Neuron (in vitro differentiated cells): ENCODE measurements around the gene TCHP.
"Not testable (repeated sequence)": the region's sequence is repeated elsewhere in the genome, so short reads cannot be mapped to it uniquely, and the experiment has no call there.

Experiments used
- H2AFZ ChIP-seq: one replicate; pipeline ENCODE4 v1.6.1; 2013; ENCODE audit warnings: low read depth, mild to moderate bottlenecking, inconsistent platforms, low read length, moderate library complexity
- H3K27me3 ChIP-seq: one replicate; pipeline ENCODE4 v1.6.1; 2013; ENCODE audit warnings: low read length; ENCODE audit not compliant: insufficient read depth
- H3K36me3 ChIP-seq: one replicate; pipeline ENCODE4 v1.6.1; 2013; ENCODE audit warnings: low read length; ENCODE audit not compliant: insufficient read depth
- H3K4me1 ChIP-seq: one replicate; pipeline ENCODE4 v1.6.1; 2013; ENCODE audit warnings: low read length; ENCODE audit not compliant: insufficient read depth
- H3K4me3 ChIP-seq: 2 replicates; pipeline ENCODE4 v1.5.1; 2013; ENCODE audit warnings: mild to moderate bottlenecking, low read length, moderate library complexity
- H3K9me3 ChIP-seq: one replicate; pipeline ENCODE4 v1.6.1; 2013; ENCODE audit warnings: low read length

TCHP gene

DNA sequence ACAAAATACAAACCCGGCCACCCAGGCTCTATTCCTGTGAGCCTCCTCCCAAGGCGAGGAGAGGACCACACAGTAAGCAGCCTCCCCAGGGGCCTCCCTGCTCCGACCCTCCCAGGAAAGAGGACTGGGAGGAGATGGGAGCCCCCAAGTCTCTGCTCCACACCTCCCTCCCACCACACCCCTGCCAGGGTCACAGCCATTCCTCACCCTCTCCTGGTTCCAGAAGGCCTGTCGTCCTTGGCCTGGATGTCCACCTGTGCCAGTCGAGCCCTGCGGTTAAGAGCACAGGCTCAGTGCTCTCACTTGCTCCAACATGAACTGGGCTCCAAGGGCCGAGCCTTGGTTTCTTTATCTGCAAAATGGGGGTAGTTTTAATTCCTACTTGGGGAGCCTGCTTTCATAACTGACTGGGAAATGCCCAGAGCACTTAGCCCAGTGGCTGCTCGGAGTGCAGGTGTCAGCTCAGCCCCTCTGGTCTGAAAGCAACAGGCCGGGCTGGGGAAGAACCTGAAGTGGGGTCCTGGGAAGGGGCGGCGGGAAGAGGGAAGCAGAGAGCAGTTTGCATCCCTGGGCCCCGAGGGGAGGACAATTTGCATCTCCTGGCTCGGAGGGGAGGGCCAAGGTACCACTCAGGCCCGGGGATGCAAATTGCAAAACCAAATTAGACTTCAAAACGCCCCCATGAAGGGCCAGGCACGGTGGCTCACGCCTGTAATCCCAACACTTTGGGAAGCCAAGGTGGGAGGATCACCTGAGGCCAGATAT lies 23.6 kb downstream of the TCHP start:
- Histone ChIP-seq H3K4me3 (no peak overlapping the region), H3K9me3 (no peaks in the 10 kb centered on the region), H3K4me1 (no peaks in the 10 kb centered on the region), H3K27me3 (no peaks in the 10 kb centered on the region), H3K36me3 (peaks cover 8% of the 10 kb centered on the region), H2AFZ (no peak overlapping the region)

DNA sequence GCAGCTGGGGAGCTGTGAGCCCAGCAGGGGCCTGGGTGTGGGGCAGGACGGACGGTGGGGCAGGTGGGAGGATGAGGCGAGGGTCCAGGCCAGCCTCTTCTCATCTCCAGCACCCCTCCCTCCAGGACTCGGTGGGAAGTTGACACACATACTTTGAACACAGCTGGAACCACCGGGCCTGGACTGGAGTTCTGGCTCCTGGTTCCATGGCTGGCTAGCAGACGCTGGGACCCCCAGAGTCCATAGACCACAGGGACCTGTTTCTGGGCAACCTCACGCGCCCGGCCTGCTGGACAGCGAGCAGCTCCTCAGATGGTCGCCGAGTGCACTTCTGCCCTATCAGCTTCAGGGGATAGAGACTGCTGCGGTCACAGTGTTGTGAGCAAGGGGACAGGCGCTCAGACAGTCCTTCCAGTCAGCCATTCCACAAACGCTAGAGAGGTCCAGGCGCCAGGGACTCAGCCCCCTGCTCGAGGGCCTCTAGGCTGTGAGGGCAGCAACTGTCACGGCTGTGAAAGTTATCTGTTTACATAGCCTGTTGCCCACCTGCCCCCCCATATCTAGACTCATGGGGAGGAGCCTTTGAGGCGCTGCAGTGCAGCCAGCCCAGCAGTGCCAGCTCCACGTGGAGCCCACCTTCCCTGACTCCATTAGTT lies 25.2 kb downstream of the TCHP start:
- Histone ChIP-seq H3K9me3 (no peaks in the 10 kb centered on the region), H3K4me3 (no peak overlapping the region), H2AFZ (no peak overlapping the region), H3K27me3 (no peaks in the 10 kb centered on the region), H3K36me3 (peaks cover 8% of the 10 kb centered on the region), H3K4me1 (no peaks in the 10 kb centered on the region)

DNA sequence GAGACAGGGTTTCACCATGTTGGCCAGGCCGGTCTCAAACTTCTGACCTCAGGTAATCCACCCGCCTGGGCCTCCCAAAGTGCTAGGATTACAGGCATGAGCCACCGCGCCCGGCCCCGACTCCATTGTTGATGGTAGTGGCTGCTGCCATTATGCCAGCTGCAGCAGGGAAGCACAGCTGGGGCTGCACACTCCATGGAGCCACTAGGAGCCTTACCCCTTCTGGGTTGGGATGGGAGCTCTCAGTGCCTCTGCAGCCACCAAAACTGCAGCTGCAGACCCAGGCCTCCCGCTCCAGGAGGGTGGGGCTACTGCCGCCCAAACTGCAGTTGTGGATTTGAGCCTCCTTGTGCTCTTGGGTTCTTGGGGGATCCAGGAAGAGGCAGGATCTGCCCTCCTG lies 25.9 kb downstream of the TCHP start:
- no peaks in the 10 kb centered on the region for H3K9me3 ChIP-seq
- H3K4me3 ChIP-seq = no peak overlapping the region

DNA sequence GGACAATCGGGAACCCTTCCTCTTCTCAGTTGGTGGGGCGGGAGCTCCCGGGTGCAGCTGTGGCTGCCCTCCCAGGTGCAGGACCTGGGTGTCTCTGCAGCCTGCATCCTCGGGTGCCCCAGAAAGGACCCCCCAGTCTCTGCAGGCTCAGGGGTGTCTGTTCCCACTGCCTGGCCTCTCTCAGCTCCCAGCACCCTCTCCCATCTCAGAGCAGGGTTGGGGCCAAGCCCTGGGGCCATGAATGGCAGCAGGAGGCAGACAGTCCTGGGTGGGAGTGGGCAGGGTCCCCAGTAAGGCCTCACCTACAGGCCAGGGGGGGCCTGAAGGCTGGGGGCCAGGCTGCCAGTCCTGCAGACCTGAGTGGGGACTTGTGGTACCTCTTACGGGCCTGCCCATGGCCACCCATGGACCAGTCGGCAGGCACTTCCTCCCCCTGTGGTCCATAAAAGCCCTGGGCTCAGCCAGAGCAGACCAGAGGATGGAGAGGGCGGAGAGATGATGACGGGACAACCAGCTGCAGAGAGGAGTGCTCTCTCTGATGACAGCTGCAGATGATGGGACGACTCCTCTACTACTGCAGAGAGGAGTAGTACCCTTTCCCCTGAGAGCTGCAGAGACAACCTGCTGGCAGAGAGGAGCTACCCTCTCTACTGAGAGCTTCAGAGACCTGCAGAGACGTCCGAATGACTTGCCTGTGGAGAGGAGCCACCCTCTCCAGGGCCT lies 26.6 kb downstream of the TCHP start:
- Histone ChIP-seq H3K4me3 (no peak overlapping the region), H3K9me3 (no peaks in the 10 kb centered on the region), H2AFZ (no peak overlapping the region), H3K27me3 (no peaks in the 10 kb centered on the region), H3K4me1 (no peaks in the 10 kb centered on the region), H3K36me3 (peaks cover 16% of the 10 kb centered on the region)

More for the DNA sequence above, 25.9 kb downstream of the TCHP start:
- H2AFZ ChIP-seq = no peak overlapping the region
- H3K36me3 ChIP-seq = peaks cover 13% of the 10 kb centered on the region
- H3K27me3 ChIP-seq = no peaks in the 10 kb centered on the region
- H3K4me1 ChIP-seq = no peaks in the 10 kb centered on the region

DNA sequence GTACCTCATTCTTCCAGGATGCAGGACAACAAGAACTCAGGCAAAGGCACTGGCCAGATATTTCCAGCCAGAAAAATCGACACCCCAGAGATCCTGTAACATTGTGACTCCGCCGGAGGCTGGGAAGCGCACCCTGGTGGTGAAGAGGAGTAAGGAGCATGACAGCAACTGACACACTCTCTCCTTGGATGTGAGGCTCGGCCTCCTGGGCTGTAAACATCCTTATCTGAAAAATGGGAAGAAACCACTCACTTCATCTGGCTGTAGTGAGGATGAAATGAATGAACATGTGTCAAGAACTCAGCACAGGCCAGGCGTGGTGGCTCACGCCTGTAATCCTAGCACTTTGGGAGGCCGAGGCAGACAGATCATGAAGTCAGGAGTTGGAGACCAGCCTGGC lies 27.5 kb downstream of the TCHP start:
- no peaks in the 10 kb centered on the region for H3K4me1 ChIP-seq
- H3K4me3 ChIP-seq = no peak overlapping the region
- no peaks in the 10 kb centered on the region for H3K9me3 ChIP-seq
- H3K27me3 ChIP-seq = no peaks in the 10 kb centered on the region
- no peak overlapping the region for H2AFZ ChIP-seq
- peaks cover 25% of the 10 kb centered on the region for H3K36me3 ChIP-seq

DNA sequence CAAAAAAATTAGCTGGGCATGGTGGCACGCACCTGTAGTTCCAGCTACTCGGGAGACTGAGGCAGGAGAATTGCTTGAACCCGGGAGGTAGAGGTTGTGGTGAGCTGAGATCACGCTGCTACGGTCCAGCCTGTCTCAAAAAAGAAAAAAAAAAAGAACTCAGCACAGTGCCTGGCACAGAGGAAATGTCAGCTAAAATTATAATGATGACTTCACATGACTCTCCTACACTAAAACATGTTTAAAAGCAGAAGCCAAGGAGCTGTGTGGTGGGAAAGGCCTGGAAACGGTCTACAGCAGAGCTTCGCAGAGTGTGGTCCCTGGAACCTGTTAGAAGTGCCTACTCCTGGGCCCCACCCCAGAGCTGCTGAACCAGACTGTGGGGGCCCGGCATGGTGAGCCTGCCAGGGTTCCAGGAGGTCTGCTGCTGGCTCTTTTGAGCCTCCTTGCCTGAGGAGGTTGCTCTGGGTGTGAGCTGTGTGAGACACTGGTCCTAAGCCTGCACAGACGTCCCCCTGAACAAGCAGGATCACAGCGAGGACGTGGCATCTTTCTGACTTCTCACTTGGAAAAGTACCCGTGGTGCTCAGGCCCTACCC lies 28.1 kb downstream of the TCHP start:
- H3K9me3 ChIP-seq = no peaks in the 10 kb centered on the region
- H3K4me1 ChIP-seq = no peaks in the 10 kb centered on the region
- no peak overlapping the region for H3K4me3 ChIP-seq
- peaks cover 29% of the 10 kb centered on the region for H3K36me3 ChIP-seq
- H2AFZ ChIP-seq = no peak overlapping the region
- H3K27me3 ChIP-seq = no peaks in the 10 kb centered on the region

DNA sequence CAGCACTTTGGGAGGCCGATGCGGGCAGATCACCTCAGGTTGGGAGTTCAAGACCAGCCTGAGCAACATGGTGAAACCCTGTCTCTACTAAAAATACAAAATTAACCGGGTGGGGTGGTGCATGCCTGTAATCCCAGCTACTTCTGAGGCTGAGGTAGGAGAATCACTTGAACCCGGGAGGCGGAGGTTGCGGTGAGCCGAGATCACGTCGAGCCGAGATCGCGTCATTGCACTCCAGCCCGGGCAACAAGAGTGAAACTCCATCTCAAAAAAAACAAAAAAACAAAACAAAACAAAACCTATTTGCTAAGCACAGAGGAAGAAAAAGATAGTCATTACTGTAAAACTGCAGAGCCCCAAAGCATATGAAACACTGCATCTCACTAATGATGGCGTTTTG lies 29.3 kb downstream of the TCHP start:
- not testable (repeated sequence) for H3K27me3 ChIP-seq, H2AFZ ChIP-seq, H3K9me3 ChIP-seq, H3K4me3 ChIP-seq, H3K4me1 ChIP-seq
- H3K36me3 ChIP-seq = peaks cover 36% of the 10 kb centered on the region

DNA sequence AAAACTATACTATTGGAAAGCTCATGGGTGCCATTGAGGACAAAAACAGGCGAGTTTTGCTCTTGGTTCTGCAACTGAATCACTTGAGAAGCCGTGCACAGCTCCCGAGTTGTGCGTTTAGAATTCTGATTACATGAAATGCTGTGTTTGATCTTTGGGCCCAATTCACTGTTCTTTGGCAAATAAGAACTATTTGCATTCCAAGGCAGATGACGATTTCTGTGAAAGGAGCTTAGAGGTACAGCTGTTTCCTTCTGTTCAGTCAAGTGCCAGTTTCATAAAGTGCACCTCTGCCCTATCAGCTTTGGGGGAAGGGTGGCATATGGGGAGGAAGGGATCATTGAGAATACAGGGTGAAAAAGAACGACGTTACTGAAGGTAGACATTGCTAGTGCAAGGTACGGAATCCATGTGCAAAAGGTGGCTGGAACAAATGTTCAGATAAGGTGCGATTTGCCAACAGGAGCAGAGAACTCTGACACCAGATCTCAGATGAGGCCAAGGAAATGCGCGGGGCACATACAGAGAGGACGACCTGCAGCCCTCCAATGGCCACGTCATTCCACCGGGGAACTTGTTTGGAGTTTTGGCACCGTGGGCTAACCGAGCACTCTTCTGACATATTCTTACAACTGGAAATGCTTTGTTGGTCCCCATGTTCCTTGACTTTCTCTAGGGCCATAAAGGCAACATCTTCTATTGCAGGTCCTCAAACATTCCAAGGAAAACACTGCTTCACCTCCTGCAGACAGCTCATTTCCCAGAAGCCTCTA lies 30.1 kb downstream of the TCHP start:
- no peaks in the 10 kb centered on the region for H3K9me3 ChIP-seq
- peaks cover 36% of the 10 kb centered on the region for H3K36me3 ChIP-seq
- no peaks in the 10 kb centered on the region for H3K4me1 ChIP-seq
- no peak overlapping the region for H3K4me3 ChIP-seq
- H2AFZ ChIP-seq = no peak overlapping the region
- no peaks in the 10 kb centered on the region for H3K27me3 ChIP-seq

DNA sequence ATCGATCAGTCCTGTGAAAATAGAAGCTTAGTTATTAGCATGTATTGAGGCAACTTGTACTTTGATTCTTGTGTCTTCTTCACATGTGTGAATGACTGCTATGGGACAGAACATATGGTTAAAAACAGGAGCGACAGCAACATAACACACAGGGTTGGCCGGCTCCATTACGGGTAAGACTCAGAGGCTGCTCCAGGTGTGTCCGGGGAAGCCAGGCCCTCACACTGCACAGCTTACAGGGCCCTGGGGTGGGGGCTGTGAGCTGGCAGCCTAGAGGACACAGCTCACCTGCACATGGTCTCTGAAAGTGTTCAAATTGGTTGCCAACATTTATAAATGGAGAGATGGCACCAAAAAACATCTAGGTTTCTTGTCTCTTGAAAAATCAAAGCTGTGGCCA lies 31.1 kb downstream of the TCHP start:
- Histone ChIP-seq H3K27me3 (no peaks in the 10 kb centered on the region), H2AFZ (no peak overlapping the region), H3K36me3 (peaks cover 41% of the 10 kb centered on the region), H3K4me3 (no peak overlapping the region), H3K9me3 (no peaks in the 10 kb centered on the region), H3K4me1 (no peaks in the 10 kb centered on the region)

DNA sequence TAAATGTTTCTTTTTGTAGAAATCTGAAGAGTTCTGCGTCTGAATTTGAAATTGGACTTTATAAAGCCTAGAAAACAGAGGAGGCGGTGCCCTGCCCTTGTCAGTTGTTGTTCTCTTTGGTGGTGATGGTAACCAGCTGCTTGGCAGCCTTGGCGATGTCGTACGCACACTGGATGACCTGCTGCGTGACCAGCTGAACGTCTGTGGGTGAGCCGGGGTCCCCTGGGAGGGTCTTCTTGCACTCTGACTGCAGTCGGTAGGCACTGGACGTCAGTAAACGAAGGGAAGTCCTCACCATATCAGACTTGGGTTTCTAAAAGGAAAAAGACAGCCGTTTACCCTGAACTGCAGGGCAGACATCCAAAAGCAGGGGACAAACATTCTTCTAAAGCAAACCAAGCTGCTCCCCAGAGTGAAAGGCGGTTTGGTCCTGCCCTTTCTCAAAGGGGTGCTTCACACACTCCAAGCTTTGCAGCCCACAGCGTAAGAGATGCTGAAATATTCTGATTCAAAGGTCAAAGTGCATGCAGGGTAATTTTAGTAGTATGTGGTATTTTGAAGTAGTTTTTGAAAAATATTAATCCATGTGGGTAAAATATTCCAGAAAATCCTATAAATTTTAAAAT lies 32.9 kb downstream of the TCHP start:
- peaks cover 49% of the 10 kb centered on the region for H3K36me3 ChIP-seq
- no peak overlapping the region for H3K4me3 ChIP-seq
- no peaks in the 10 kb centered on the region for H3K9me3 ChIP-seq
- H3K27me3 ChIP-seq = no peaks in the 10 kb centered on the region
- no peaks in the 10 kb centered on the region for H3K4me1 ChIP-seq
- H2AFZ ChIP-seq = no peak overlapping the region

DNA sequence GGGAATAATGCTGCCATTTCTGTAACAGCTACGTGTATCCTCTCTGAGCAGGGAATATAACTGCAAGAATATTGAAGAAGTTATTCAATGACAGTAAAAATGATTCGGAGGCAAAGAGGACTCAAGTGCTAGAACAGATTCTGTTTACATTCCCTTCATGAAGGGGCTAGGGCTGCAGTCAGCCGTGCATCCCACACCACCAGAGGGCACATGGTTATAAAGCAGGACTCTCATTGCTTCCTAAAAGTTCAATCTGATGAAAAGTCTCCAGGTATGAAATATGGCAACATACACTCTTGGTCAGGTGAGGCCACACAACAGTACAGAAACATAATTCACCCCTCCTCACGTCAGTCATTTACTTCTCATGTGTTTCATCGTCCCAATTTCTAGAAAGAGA lies 34.0 kb downstream of the TCHP start:
- Histone ChIP-seq H3K36me3 (peaks cover 59% of the 10 kb centered on the region), H3K4me1 (no peaks in the 10 kb centered on the region), H2AFZ (no peak overlapping the region), H3K4me3 (no peak overlapping the region), H3K27me3 (no peaks in the 10 kb centered on the region), H3K9me3 (no peaks in the 10 kb centered on the region)

DNA sequence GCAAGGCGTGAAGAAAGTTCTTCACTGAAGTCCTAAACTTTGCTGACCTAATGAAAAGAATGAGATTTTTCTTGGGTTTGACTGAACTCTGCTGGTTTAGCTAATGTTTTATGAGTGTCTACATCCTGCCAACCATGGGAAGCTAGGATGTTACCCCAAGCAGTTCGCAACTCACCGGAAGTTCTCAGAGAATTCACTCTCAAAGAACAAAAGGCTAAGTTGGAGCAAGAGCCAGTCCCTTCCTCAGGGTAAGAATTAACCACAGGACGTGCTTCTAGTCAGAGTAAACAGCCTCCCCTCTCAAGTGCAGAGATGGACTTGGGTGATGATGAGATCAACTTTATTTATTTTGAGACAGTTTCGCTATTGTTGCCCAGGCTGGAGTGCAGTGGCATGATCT lies 37.3 kb downstream of the TCHP start:
- Histone ChIP-seq H3K27me3 (no peaks in the 10 kb centered on the region), H3K4me3 (no peak overlapping the region), H3K36me3 (peaks cover 41% of the 10 kb centered on the region), H3K4me1 (no peaks in the 10 kb centered on the region), H3K9me3 (no peaks in the 10 kb centered on the region), H2AFZ (no peak overlapping the region)
